Skeletal muscle satellite cell (primary cell): Measurements from ENCODE around the gene ELF3.

Experiments
- H3K27me3 ChIP-seq: 2 replicates; pipeline ENCODE4 v1.7.0; 2013; ENCODE audit warnings: low read length; ENCODE audit not compliant: control insufficient read depth, insufficient read depth
- H3K36me3 ChIP-seq: 2 replicates; pipeline ENCODE4 v1.7.0; 2013; ENCODE audit warnings: mild to moderate bottlenecking, control low read depth, low read length; ENCODE audit not compliant: insufficient read depth
- H3K4me1 ChIP-seq: 2 replicates; pipeline ENCODE4 v1.7.0; 2013; ENCODE audit warnings: low read length; ENCODE audit not compliant: control insufficient read depth, insufficient read depth
- H3K4me2 ChIP-seq: 2 replicates; pipeline ENCODE4 v1.7.0; 2013; ENCODE audit warnings: mild to moderate bottlenecking, low read length
- H3K4me3 ChIP-seq: 2 replicates; pipeline ENCODE4 v1.7.0; 2013; ENCODE audit warnings: low read length
- H3K9ac ChIP-seq: 2 replicates; pipeline ENCODE4 v1.7.0; 2013; ENCODE audit warnings: mild to moderate bottlenecking, low read depth, low read length, moderate library complexity
- H3K9me3 ChIP-seq: replicated peaks from 2 replicates; pipeline ENCODE4 v1.7.0; 2013; ENCODE audit warnings: mild to moderate bottlenecking, control low read depth, low read length

Gene ELF3

DNA sequence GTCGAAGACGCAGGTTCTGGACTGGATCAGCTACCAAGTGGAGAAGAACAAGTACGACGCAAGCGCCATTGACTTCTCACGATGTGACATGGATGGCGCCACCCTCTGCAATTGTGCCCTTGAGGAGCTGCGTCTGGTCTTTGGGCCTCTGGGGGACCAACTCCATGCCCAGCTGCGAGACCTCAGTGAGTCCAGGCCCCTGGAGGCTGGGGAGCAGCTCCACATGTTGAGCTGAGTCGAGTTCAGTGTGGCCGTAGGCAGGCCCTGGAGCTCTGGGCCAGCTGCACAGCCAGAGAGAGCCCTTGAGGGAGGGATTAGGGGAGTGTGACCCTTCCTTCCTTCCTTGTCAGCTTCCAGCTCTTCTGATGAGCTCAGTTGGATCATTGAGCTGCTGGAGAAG lies 1.6 kb downstream of the ELF3 start:
- H3K27me3 ChIP-seq = peaks cover 28% of the 10 kb centered on the region
- no peak overlapping the region for H3K4me3 ChIP-seq
- no peaks in the 10 kb centered on the region for H3K36me3 ChIP-seq

DNA sequence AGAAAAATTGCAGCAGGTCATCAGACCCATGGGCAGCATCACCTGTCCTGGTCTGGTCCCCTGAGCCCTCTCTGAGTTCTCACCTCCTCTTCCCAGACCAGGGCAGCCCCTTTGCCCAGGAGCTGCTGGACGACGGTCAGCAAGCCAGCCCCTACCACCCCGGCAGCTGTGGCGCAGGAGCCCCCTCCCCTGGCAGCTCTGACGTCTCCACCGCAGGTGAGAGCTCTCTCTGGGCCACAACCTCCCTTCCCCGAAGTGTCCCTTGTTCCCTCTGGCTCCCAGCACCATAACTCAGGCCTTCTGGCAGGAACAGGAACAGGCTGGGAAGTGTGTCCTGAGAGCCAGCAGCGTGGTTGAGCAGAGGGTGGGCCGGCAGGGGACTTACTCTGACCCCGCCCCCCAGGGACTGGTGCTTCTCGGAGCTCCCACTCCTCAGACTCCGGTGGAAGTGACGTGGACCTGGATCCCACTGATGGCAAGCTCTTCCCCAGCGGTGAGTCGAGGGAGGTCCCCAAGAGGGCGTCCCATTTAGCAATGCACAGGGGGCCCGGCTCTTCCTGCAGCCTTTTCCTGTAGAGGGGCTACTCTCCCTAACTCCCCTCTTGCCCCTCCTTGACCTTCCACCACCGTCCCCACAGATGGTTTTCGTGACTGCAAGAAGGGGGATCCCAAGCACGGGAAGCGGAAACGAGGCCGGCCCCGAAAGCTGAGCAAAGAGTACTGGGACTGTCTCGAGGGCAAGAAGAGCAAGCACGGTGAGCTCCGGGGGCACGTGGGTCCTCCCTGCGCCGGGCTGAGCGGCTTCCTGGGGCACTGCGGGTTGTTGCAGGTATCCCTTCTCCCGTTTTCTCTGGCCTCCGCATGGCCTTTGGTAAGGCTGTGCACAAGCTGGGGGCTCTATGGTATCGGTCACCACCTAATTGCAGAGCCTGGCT lies 2.4 kb downstream of the ELF3 start:
- H3K4me3 ChIP-seq = no peak overlapping the region
- no peaks in the 10 kb centered on the region for H3K36me3 ChIP-seq
- peaks cover 35% of the 10 kb centered on the region for H3K27me3 ChIP-seq
- no peaks in the 10 kb centered on the region for H3K4me1 ChIP-seq
- H3K9ac ChIP-seq = no peak overlapping the region
- H3K4me2 ChIP-seq = no peak overlapping the region
- H3K9me3 ChIP-seq = no peaks in the 10 kb centered on the region

More for the DNA sequence above, 1.6 kb downstream of the ELF3 start:
- Histone ChIP-seq H3K4me1 (no peaks in the 10 kb centered on the region), H3K9me3 (no peaks in the 10 kb centered on the region), H3K4me2 (no peak overlapping the region), H3K9ac (no peak overlapping the region)

DNA sequence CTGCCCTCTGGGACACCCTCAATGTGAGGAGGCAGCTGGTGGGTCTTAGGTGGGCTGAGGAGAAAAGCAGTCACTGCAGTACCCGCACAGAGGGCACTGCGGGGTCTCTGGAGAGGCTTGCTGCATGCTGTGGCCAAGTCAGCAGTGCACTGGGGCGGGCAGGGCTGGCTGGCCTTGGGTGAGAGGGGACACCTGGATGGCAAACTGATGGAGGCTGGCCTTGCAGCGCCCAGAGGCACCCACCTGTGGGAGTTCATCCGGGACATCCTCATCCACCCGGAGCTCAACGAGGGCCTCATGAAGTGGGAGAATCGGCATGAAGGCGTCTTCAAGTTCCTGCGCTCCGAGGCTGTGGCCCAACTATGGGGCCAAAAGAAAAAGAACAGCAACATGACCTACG lies 3.2 kb downstream of the ELF3 start:
- Histone ChIP-seq H3K27me3 (peaks cover 42% of the 10 kb centered on the region), H3K4me3 (no peak overlapping the region), H3K36me3 (no peaks in the 10 kb centered on the region), H3K9ac (no peak overlapping the region), H3K9me3 (no peaks in the 10 kb centered on the region), H3K4me2 (no peak overlapping the region), H3K4me1 (no peaks in the 10 kb centered on the region)

DNA sequence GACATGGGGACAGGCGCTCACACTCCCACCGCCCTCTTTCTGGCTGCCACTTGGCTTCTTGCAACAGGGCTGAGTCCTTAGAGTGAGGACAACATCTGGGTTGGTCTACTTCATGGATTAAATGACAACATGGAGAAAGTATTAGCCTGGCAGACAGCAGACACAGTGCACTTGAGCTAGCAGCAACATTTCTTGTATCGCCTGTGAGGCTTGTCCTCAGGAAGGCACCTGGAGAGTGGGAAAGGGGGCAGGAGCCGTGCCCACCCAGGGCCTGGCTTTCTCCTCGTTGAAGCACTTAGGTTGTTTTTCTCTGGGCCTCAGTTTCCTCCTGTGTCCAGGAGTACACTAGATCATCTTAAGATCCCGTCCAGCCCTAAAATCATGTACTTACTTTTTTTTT lies 3.7 kb downstream of the ELF3 start:
- H3K9ac ChIP-seq = no peak overlapping the region
- no peaks in the 10 kb centered on the region for H3K4me1 ChIP-seq
- H3K9me3 ChIP-seq = no peaks in the 10 kb centered on the region
- H3K4me2 ChIP-seq = no peak overlapping the region
- H3K4me3 ChIP-seq = no peak overlapping the region
- peaks cover 47% of the 10 kb centered on the region for H3K27me3 ChIP-seq
- H3K36me3 ChIP-seq = no peaks in the 10 kb centered on the region

DNA sequence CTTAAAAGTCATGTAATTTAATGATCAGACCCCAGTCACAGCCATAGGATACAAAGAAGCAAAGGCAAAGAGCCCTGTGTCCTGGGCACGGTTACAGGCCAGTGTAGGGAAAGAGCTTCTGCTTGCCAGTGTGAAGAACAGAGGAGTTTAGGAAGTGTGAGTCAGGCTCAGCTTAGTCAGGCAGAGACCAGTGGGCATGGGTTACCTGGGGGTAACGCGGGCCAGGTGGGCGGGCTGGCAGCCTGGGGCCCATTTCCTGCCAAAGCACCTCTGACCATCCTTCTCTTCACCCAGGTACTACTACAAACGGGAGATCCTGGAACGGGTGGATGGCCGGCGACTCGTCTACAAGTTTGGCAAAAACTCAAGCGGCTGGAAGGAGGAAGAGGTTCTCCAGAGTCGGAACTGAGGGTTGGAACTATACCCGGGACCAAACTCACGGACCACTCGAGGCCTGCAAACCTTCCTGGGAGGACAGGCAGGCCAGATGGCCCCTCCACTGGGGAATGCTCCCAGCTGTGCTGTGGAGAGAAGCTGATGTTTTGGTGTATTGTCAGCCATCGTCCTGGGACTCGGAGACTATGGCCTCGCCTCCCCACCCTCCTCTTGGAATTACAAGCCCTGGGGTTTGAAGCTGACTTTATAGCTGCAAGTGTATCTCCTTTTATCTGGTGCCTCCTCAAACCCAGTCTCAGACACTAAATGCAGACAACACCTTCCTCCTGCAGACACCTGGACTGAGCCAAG lies 4.7 kb downstream of the ELF3 start:
- H3K4me2 ChIP-seq = no peak overlapping the region
- H3K36me3 ChIP-seq = no peaks in the 10 kb centered on the region
- H3K27me3 ChIP-seq = peaks cover 47% of the 10 kb centered on the region
- H3K9me3 ChIP-seq = no peaks in the 10 kb centered on the region
- no peak overlapping the region for H3K4me3 ChIP-seq
- no peaks in the 10 kb centered on the region for H3K4me1 ChIP-seq
- no peak overlapping the region for H3K9ac ChIP-seq

DNA sequence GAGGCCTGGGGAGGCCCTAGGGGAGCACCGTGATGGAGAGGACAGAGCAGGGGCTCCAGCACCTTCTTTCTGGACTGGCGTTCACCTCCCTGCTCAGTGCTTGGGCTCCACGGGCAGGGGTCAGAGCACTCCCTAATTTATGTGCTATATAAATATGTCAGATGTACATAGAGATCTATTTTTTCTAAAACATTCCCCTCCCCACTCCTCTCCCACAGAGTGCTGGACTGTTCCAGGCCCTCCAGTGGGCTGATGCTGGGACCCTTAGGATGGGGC lies 5.2 kb downstream of the ELF3 start:
- Histone ChIP-seq H3K36me3 (no peaks in the 10 kb centered on the region), H3K4me2 (no peak overlapping the region), H3K4me3 (no peak overlapping the region), H3K27me3 (peaks cover 46% of the 10 kb centered on the region), H3K9me3 (no peaks in the 10 kb centered on the region), H3K9ac (no peak overlapping the region), H3K4me1 (no peaks in the 10 kb centered on the region)

DNA sequence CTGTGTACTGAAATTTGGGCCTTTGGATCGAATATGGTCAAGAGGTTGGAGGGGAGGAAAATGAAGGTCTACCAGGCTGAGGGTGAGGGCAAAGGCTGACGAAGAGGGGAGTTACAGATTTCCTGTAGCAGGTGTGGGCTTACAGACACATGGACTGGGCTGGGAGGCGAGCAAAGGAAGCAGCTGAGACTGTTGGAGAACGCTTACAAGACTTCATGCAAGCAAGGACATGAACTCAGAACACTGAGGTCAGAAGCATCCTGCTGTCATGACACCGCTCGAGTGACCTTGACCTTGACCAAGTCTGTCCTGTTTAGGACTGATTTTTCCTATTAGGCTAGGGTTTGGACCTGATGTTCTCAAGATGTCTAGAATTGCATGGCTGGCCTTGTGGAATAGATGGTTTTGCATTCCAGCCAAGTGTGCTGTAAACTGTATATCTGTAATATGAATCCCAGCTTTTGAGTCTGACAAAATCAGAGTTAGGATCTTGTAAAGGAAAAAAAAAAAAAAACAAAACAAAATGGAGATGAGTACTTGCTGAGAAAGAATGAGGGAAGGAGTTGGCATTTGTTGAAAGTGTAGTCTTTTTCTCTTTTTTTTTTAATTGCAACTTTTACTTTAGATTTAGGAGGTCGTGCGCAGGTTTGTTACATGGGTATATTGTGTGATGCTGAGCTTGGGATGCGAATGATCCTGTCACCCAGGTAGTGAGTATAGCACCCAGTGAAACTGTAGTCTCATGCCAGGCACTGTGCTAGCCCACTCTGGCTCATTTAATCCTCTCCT lies 5.8 kb downstream of the ELF3 start:
- Histone ChIP-seq H3K9ac (no peak overlapping the region), H3K9me3 (no peaks in the 10 kb centered on the region), H3K36me3 (no peaks in the 10 kb centered on the region), H3K4me2 (no peak overlapping the region), H3K4me1 (no peaks in the 10 kb centered on the region), H3K4me3 (no peak overlapping the region), H3K27me3 (peaks cover 47% of the 10 kb centered on the region)

DNA sequence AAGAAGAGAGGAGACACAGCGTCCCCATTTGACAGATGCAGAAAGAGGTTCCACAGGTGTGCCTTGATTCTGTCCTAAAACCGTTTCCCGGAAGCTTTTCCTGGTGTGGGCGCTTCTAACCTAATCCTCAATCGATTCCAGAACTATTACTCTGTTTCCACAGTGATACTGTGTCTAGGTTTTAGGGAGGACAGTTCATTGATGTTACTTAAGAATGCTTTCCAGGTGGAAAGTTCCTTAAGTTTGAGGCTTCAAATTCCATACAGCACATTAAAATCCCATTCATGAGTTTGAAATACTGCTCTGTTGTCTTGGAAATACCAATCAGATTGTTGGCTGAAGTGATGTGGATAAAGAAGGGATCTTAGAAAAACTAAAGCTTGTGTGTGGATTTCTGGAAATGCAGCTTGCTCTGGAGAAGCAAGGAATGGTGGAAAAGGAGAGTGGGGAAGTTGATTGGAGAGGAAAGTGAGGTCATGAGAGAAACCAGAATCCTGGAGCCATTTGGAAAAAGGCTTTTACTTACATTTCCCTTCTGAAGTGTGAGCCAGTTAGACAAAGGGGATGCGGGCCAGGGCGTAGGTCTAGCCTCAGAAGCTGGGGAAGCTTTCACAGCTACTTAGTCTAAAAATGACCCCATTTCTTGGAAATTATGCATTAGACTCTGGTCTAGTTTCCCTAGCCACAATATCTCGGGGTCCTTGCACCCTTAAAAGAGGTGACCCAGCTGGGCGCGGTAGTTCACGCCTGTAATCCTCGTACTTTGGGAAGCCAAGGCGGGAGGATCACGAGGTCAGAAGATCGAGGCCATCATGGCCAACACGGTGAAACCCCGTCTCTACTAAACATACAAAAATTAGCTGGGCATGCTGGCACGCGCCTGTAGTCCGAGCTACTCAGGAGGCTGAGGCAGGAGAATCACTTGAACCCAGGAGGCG lies 6.7 kb downstream of the ELF3 start:
- no peaks in the 10 kb centered on the region for H3K9me3 ChIP-seq
- H3K4me1 ChIP-seq = no peaks in the 10 kb centered on the region
- H3K4me3 ChIP-seq = no peak overlapping the region
- H3K36me3 ChIP-seq = no peaks in the 10 kb centered on the region
- peaks cover 48% of the 10 kb centered on the region for H3K27me3 ChIP-seq
- H3K4me2 ChIP-seq = no peak overlapping the region
- H3K9ac ChIP-seq = no peak overlapping the region

DNA sequence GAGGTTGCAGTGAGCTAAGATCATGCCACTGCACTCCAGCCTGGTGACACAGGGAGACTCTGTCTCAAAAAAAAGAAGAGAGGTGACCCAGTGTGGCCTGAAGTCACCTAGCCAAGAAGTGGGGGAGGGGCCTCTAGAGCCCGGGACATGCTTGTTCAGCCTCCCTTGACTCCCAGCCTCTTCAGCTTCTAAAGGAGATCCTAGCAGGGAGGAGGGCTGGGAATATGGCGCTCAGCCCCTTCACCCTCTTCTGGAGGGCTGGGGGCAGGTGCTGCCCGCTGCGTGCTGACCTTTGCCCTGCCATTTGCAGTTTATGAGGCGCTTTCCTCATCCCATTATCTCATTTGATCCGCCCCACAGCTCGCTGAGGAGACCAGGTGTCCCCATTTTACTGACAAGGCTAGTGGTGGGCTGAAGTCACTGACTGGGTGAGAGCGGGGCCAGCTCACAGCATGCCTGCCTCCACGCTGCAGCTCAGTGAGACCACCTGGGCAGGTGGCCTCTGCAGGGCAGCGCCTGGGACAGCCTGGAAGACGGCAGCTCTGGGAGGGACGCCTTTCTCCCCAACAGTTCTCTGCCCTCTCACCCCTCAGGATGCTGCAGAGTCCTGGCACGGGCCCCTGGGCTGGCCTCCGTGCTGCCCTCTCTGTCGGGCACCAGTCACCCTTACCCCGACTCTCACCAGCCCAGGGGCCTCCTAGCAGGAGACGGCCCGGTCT lies 7.5 kb downstream of the ELF3 start:
- Histone ChIP-seq H3K4me2 (no peak overlapping the region), H3K4me1 (peaks cover 6% of the 10 kb centered on the region), H3K9ac (no peak overlapping the region)

DNA sequence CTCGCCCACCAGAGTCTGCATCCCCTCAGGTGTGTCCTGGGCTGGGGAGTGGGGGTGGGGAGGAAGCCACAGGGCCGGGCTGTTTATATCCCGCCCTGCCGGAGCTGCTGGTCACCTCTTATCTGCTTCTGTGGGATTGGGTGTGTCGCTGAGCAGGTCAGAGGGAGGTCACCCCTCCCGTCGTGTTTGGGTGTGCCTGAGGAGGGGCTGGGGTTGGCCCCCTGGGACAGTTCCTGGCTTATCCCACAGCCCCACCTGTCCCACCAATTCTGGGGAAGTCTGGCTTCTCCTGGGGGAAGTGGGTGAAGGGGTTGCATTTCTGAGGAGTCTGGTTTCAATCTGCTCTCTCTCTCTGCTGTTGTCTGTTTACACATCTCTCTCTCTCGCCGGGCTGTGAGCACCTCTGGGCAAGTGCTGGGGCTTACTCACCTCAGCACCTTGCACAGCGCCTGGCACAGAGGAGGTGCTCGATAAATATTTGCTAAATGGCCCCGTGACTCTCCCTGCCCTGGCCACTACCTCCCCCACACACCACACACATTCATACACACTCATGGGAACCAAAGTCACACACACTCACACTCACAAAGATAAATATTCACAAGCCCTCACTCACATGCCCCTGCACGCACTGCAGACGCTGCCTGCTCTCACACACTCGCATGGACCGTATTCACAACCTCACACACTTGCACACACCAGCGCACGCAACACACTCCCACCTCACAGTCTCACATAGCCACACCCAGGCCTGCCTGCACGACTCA lies 8.3 kb downstream of the ELF3 start:
- Histone ChIP-seq H3K9ac (no peak overlapping the region), H3K36me3 (no peaks in the 10 kb centered on the region), H3K27me3 (peaks cover 52% of the 10 kb centered on the region), H3K4me1 (peaks cover 8% of the 10 kb centered on the region), H3K4me2 (no peak overlapping the region), H3K4me3 (no peak overlapping the region), H3K9me3 (no peaks in the 10 kb centered on the region)

More for the DNA sequence above, 7.5 kb downstream of the ELF3 start:
- no peak overlapping the region for H3K4me3 ChIP-seq
- H3K27me3 ChIP-seq = peaks cover 47% of the 10 kb centered on the region
- H3K36me3 ChIP-seq = no peaks in the 10 kb centered on the region
- H3K9me3 ChIP-seq = no peaks in the 10 kb centered on the region
